Stimulated activated CD4-positive, alpha-beta T cell treated with anti-CD3 and anti-CD28 coated beads, Interleukin-15, amount 100 ng/mL, for 24 hours (primary cell): Measurements from ENCODE around the gene ANO10.
"Not testable (repeated sequence)": the region's sequence is repeated elsewhere in the genome, so short reads cannot be mapped to it uniquely, and the experiment has no call there.

ENCODE experiments used
- DNase-seq: peaks from one replicate; pipeline ENCODE4 v3.0.0-alpha.2; 2020

The ANO10 gene

GRCh38 chr3:43515208-43515917 lies 106.4 kb downstream of the ANO10 start:
- no peak for DNase-seq

- no peak for DNase-seq
Observed at GRCh38 chr3:43512754-43513404, 108.9 kb downstream of the ANO10 start.

- no peak for DNase-seq
Observed at GRCh38 chr3:43506644-43507043, 115.2 kb downstream of the ANO10 start.

- no peak for DNase-seq
Observed at GRCh38 chr3:43505351-43505750, 116.5 kb downstream of the ANO10 start.

GRCh38 chr3:43503067-43503728 lies 118.6 kb downstream of the ANO10 start:
- DNase-seq: no peak

- DNase-seq: no peak
Observed at GRCh38 chr3:43499256-43499655, 122.6 kb downstream of the ANO10 start.

- DNase-seq: no peak
Observed at GRCh38 chr3:43497905-43498365, 123.9 kb downstream of the ANO10 start.

GRCh38 chr3:43497422-43497821 lies 124.4 kb downstream of the ANO10 start:
- DNase-seq: no peak

GRCh38 chr3:43496740-43497375 lies 125.0 kb downstream of the ANO10 start:
- DNase-seq: no peak

- DNase-seq: not testable (repeated sequence)
Observed at GRCh38 chr3:43492932-43493331, 128.9 kb downstream of the ANO10 start.

- peak; percentile 13 for DNase-seq
Observed at GRCh38 chr3:43491807-43492206, 130.0 kb downstream of the ANO10 start.

- no peak for DNase-seq
Observed at GRCh38 chr3:43490640-43491185, 131.1 kb downstream of the ANO10 start.

GRCh38 chr3:43489930-43490329 lies 131.9 kb downstream of the ANO10 start:
- no peak for DNase-seq

- DNase-seq: no peak
Observed at GRCh38 chr3:43485931-43486330, 135.9 kb downstream of the ANO10 start.

GRCh38 chr3:43484926-43485488 lies 136.8 kb downstream of the ANO10 start:
- no peak for DNase-seq

- no peak for DNase-seq
Observed at GRCh38 chr3:43481375-43481774, 140.4 kb downstream of the ANO10 start.

- DNase-seq: not testable (repeated sequence)
Observed at GRCh38 chr3:43478839-43479238, 143.0 kb downstream of the ANO10 start.

- no peak for DNase-seq
Observed at GRCh38 chr3:43478118-43478785, 143.6 kb downstream of the ANO10 start.

GRCh38 chr3:43477600-43477999 lies 144.2 kb downstream of the ANO10 start:
- DNase-seq: peak; percentile 59

GRCh38 chr3:43473737-43474136 lies 148.1 kb downstream of the ANO10 start:
- no peak for DNase-seq

- DNase-seq: no peak
Observed at GRCh38 chr3:43473244-43473643, 148.6 kb downstream of the ANO10 start.

GRCh38 chr3:43468133-43468532 lies 153.7 kb downstream of the ANO10 start:
- no peak for DNase-seq
